ENCODE results near the gene CRKL. TPM values are rescaled to one million over a fixed set of nuclear protein-coding genes. Genes with fewer than 3 reads are reported as not detected.

Gene CRKL
- total RNA-seq, 1 donor: 38.4 TPM

GRCh38 chr22:20873214-20873613 lies 44.0 kb upstream of the CRKL start:
- Histone ChIP-seq H4K20me1 (ENCODE audit: insufficient read depth, low read length) (peaks cover 3% of the 10 kb centered on the region), H3K9me3 (ENCODE audit: low read depth, low read length) (no peaks in the 10 kb centered on the region), H2AFZ (ENCODE audit: low read length) (no peak overlapping the region), H3K4me3 (ENCODE audit: insufficient read depth, low read length) (no peak overlapping the region), H3K79me2 (ENCODE audit: insufficient read depth, low read length) (peaks cover 4% of the 10 kb centered on the region), H3K4me2 (ENCODE audit: insufficient read depth, low read length) (no peak overlapping the region), H3K27me3 (ENCODE audit: insufficient read depth, low read length) (no peaks in the 10 kb centered on the region), H3K27ac (ENCODE audit: low read depth, low read length) (no peak overlapping the region), H3K4me1 (ENCODE audit: insufficient read depth, low read length) (no peaks in the 10 kb centered on the region), H3K36me3 (ENCODE audit: insufficient read depth, low read length) (peaks cover 23% of the 10 kb centered on the region)
- no peak for TF ChIP-seq CTCF (IDR thresholded peaks at IDR 0.05; ENCODE audit: extremely low read depth, low read depth, low read length)
- DNase-seq (ENCODE audit: insufficient read length, low spot score, missing footprints): no peak

- no peak overlapping the region for H3K4me2 ChIP-seq (ENCODE audit: insufficient read depth, low read length)
- no peak for TF ChIP-seq CTCF (IDR thresholded peaks at IDR 0.05; ENCODE audit: extremely low read depth, low read depth, low read length)
- no peaks in the 10 kb centered on the region for H3K79me2 ChIP-seq (ENCODE audit: insufficient read depth, low read length)
- DNase-seq (ENCODE audit: insufficient read length, low spot score, missing footprints): no peak
- peaks cover 18% of the 10 kb centered on the region for H3K36me3 ChIP-seq (ENCODE audit: insufficient read depth, low read length)
- H2AFZ ChIP-seq (ENCODE audit: low read length): no peak overlapping the region
- H3K4me1 ChIP-seq (ENCODE audit: insufficient read depth, low read length): no peaks in the 10 kb centered on the region
- no peaks in the 10 kb centered on the region for H3K9me3 ChIP-seq (ENCODE audit: low read depth, low read length)
- H3K27me3 ChIP-seq (ENCODE audit: insufficient read depth, low read length): no peaks in the 10 kb centered on the region
- no peak overlapping the region for H3K27ac ChIP-seq (ENCODE audit: low read depth, low read length)
- no peak overlapping the region for H3K4me3 ChIP-seq (ENCODE audit: insufficient read depth, low read length)
- no peaks in the 10 kb centered on the region for H4K20me1 ChIP-seq (ENCODE audit: insufficient read depth, low read length)
These were observed 41.9 kb upstream of the CRKL start for GRCh38 chr22:20875296-20875695.

- H3K27ac ChIP-seq (ENCODE audit: low read depth, low read length): no peak overlapping the region
- no peaks in the 10 kb centered on the region for H3K9me3 ChIP-seq (ENCODE audit: low read depth, low read length)
- no peak overlapping the region for H3K4me2 ChIP-seq (ENCODE audit: insufficient read depth, low read length)
- no peak overlapping the region for H3K4me3 ChIP-seq (ENCODE audit: insufficient read depth, low read length)
- no peaks in the 10 kb centered on the region for H4K20me1 ChIP-seq (ENCODE audit: insufficient read depth, low read length)
- H3K36me3 ChIP-seq (ENCODE audit: insufficient read depth, low read length): peaks cover 20% of the 10 kb centered on the region
- no peaks in the 10 kb centered on the region for H3K4me1 ChIP-seq (ENCODE audit: insufficient read depth, low read length)
- no peak for DNase-seq (ENCODE audit: insufficient read length, low spot score, missing footprints)
- TF ChIP-seq CTCF (IDR thresholded peaks at IDR 0.05; ENCODE audit: extremely low read depth, low read depth, low read length): no peak
- no peak overlapping the region for H2AFZ ChIP-seq (ENCODE audit: low read length)
- H3K27me3 ChIP-seq (ENCODE audit: insufficient read depth, low read length): no peaks in the 10 kb centered on the region
- no peaks in the 10 kb centered on the region for H3K79me2 ChIP-seq (ENCODE audit: insufficient read depth, low read length)
These were observed 39.5 kb upstream of the CRKL start for GRCh38 chr22:20877715-20878114.

GRCh38 chr22:20881231-20881630 lies 36.0 kb upstream of the CRKL start:
- H2AFZ ChIP-seq (ENCODE audit: low read length): no peak overlapping the region
- no peaks in the 10 kb centered on the region for H3K79me2 ChIP-seq (ENCODE audit: insufficient read depth, low read length)
- TF ChIP-seq CTCF (IDR thresholded peaks at IDR 0.05; ENCODE audit: extremely low read depth, low read depth, low read length): no peak
- H3K27ac ChIP-seq (ENCODE audit: low read depth, low read length): no peak overlapping the region
- H3K36me3 ChIP-seq (ENCODE audit: insufficient read depth, low read length): peaks cover 21% of the 10 kb centered on the region
- DNase-seq (ENCODE audit: insufficient read length, low spot score, missing footprints): no peak
- H3K27me3 ChIP-seq (ENCODE audit: insufficient read depth, low read length): no peaks in the 10 kb centered on the region
- H4K20me1 ChIP-seq (ENCODE audit: insufficient read depth, low read length): peaks cover 3% of the 10 kb centered on the region
- H3K4me3 ChIP-seq (ENCODE audit: insufficient read depth, low read length): no peak overlapping the region
- no peaks in the 10 kb centered on the region for H3K4me1 ChIP-seq (ENCODE audit: insufficient read depth, low read length)
- no peaks in the 10 kb centered on the region for H3K9me3 ChIP-seq (ENCODE audit: low read depth, low read length)
- H3K4me2 ChIP-seq (ENCODE audit: insufficient read depth, low read length): no peak overlapping the region
